GM18526 (cell line): ENCODE results near the gene POLR1E.

ENCODE experiments used
- POLR2A ChIP-seq: IDR thresholded peaks from 3 replicates; pipeline ENCODE4 v1.6.1; 2011; ENCODE audit not compliant: insufficient read length; ENCODE audit errors: extremely low read depth

POLR1E gene

GRCh38 chr9:37511016-37512010 is 25.6 kb downstream of the POLR1E start:
- TF ChIP-seq POLR2A = no peak

DNA sequence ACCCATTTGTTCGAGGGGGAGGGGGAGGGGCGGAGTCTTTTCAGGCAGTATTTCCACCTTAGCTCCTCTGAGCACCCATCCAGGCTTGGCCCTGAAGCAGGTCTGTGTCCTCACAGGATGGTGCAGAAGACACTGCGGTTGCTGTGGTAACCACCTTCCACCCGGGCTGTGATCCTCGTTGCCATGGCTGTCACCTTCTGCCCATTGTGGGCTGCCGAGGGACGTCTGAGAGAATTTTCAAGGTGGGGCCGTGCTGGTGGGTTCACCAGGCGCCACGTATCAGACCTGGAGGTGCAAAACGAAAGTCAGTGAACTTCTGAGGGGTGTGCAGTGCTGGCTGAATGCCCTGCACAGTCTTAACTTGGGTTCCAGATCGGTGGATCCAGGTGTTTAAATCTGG is 26.7 kb downstream of the POLR1E start:
- TF ChIP-seq POLR2A = no peak

GRCh38 chr9:37514999-37515398 is 29.3 kb downstream of the POLR1E start:
- TF ChIP-seq POLR2A = no peak

- TF ChIP-seq POLR2A = no peak
Measured at GRCh38 chr9:37515620-37516258, 30.0 kb downstream of the POLR1E start.

- TF ChIP-seq POLR2A = no peak
Measured at GRCh38 chr9:37517923-37518322, 32.2 kb downstream of the POLR1E start.

DNA sequence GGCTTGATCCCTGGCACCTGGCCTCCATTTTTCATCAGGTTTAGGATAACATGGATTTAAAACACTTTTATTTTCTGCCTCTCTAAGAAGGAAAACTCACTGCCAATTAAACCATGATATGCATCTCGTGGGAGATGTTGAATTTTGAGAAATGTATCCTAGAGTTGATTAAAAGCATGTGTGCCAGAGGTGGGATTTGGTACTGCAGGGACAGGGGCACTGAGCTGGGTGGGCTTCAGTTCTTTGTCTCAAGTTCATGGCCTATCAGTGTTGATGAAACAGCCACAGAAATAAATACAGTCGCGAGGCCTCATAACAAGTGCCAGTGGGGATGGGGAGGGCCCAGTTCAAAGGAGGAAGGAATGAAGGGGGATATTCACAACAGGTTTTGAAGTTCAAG is 34.9 kb downstream of the POLR1E start:
- no peak for TF ChIP-seq POLR2A

DNA sequence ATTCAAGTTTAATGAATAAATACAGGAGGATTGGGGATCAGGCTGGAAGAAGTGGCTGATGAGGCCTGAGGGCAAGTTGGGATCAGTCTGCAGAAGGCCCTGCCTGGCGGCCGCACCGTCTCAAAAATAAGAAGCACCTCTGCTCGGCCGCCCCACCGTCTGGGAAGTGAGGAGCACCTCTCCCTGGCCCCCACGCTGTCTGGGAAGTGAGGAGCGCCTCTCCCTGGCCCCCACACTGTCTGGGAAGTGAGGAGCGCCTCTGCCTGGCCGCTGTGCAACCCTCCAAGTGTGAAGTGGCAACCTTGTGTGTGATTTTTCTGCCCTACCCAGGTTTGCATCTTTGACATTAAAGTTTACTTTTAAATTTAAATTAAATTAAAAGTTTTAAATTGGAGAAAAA is 35.4 kb downstream of the POLR1E start:
- no peak for TF ChIP-seq POLR2A

DNA sequence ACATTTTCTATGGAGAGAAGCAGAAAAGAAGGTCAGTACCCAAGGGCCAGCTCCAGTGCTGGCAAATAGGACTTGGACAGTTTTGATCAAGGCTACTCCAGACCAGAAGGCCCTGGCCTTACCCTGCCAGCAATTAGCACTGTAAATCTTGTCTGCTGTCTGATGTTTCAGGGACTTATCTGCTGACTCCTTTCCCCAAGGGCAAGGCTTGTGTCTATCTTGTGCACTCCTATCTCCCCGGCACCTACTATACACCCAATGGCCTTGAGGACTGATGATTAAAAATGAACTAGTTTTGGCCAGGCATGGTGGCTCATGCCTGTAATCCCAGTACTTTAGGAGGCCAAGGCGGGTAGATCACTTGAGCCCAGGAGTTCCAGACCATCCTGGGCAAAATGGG is 37.2 kb downstream of the POLR1E start:
- no peak for TF ChIP-seq POLR2A

- no peak for TF ChIP-seq POLR2A
Measured at GRCh38 chr9:37523916-37524315, 38.2 kb downstream of the POLR1E start.

GRCh38 chr9:37528652-37529471 is 43.1 kb downstream of the POLR1E start:
- no peak for TF ChIP-seq POLR2A

DNA sequence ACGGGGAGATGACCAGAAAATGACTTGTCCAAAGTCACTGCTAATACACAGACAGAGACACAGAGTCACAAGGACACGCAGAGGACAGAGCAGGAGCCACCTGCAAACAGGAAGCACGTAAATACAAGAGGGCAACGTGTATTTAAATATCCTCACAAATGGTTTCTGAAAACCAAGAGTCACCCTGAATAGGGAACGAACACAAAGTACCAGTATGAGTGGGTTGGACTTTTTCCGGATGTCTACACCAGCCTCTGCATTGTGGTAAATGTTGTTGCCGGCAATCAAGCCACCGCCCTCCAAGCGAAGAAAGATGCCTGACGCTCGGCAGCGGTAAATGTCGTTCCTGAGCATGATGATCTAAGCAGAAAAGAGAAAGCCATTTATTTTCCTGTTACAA is 46.0 kb downstream of the POLR1E start:
- TF ChIP-seq POLR2A = no peak

DNA sequence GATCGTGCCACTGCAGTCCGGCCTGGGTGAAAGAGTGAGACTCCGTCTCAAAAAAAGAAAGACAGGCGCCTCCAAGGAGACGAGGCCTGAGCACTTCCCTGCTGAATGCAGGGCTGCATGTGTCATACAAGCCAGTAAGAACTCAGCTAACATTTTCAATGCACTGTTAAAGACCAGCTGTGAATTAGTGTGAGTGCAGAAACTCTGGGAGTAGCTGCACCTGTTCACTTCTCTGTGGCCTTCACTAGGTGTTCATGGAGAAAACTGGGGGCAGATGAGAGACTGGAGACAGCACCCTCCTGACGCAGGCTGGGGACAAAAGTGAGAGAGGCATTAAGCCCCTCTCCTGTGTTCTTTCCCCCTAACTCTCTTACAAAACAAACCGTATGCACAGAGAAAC is 48.7 kb downstream of the POLR1E start:
- TF ChIP-seq POLR2A = no peak

GRCh38 chr9:37534901-37535300 is 49.2 kb downstream of the POLR1E start:
- no peak for TF ChIP-seq POLR2A

DNA sequence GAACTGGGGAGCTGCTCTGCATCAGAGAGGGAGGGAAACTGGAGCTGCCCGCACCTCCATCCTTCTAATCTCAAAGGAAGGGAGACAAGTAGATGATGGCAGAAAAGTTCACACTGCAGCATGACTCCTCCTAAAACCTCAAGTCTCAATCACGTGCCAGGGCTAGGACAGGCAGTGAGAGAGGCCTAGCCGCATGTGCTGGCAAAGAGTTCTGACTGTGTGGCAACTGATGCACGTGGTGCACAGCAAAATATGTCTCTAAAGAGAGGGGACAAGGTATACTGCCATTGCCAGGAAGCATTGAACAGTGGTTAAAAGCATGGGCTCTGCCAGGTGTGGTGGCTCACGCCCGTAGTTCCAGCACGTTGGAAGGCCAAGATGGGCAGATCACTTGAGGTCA is 52.4 kb downstream of the POLR1E start:
- no peak for TF ChIP-seq POLR2A

DNA sequence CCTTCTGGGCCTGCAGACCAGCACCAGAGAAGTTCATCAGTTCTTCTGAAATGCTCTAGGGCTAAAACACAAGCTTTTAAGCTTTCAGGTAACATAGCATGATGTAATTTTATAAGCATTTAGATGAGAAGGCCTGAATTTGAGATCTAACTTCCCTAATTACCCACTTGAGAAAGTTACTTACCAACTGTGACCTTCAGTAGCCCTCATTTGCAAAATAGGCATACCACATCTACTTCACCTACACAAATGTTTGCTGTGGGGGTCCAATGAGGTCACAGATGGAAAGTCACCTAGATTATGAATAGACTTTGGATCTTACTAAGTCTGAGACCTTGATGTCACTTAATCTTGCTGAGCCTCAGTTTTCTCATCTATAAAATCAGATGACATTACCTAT is 53.9 kb downstream of the POLR1E start:
- no peak for TF ChIP-seq POLR2A
